Peyer's patch (tissue), 4 donors: ENCODE data around the gene HIBCH. TPM values are rescaled to one million over a fixed set of nuclear protein-coding genes. Genes with fewer than 3 reads are reported as not detected.
"Not testable (repeated sequence)": the region's sequence is repeated elsewhere in the genome, so short reads cannot be mapped to it uniquely, and the experiment has no call there.

Source experiments
- DNase-seq, 3 donors: peaks; one replicate each; pipeline ENCODE4 v3.0.0-alpha.2; 2017 to 2019
- H3K27ac ChIP-seq, 4 donors: fragments of 200-600 bp; sonication (generic); one replicate each; pipeline ENCODE4 v1.5.1; 2016 to 2019
- H3K27me3 ChIP-seq, 2 donors: fragments of 200-600 bp; sonication (generic); one replicate each; pipeline ENCODE4 v1.5.1; 2019
- H3K36me3 ChIP-seq, 3 donors: fragments of 200-600 bp; sonication (generic); one replicate each; pipeline ENCODE4 v1.5.1; 2016 to 2019
- H3K4me1 ChIP-seq, 4 donors: fragments of 200-600 bp; sonication (generic); one replicate each; pipeline ENCODE4 v1.5.1; 2016 to 2019
- H3K4me3 ChIP-seq, 4 donors: fragments of 200-600 bp; sonication (generic); 1 replicate in 3 of 4; 2 replicates in 1 of 4; pipeline ENCODE4 v1.5.1; 2016 to 2019; ENCODE audit warnings: mild to moderate bottlenecking in 1 of 4
- H3K9me3 ChIP-seq, 4 donors: fragments of 200-600 bp; sonication (generic); one replicate each; pipeline ENCODE4 v1.5.1; 2016 to 2019; ENCODE audit warnings: mild to moderate bottlenecking in 1 of 4
- CTCF ChIP-seq, 6 experiments: fragments of 450-650 bp in 4 of 6; fragments of 200-600 bp in 2 of 6; sonication (generic) in 1 of 6; IDR thresholded peaks; one replicate each; pipeline ENCODE4 v1.5.1; 2017 to 2019; ENCODE audit warnings: antibody characterized with exemption in 6 of 6, mild to moderate bottlenecking in 3 of 6, moderate library complexity in 1 of 6
- POLR2A ChIP-seq, 2 donors: fragments of 450-650 bp; IDR thresholded peaks; one replicate each; pipeline ENCODE4 v1.5.1; 2017; ENCODE audit warnings: antibody characterized with exemption in 2 of 2, mild to moderate bottlenecking in 2 of 2, moderate library complexity in 2 of 2
- total RNA-seq, 4 donors: library from RNA; depleted of rRNA; stranded (reverse); fragments of >200 nt; gene quantifications; one replicate each; pipeline ENCODE4 v1.1.0, GENCODE V29; 2016

Gene HIBCH
- total RNA-seq, 4 donors from 2014 or later = 20.0 to 38.8 (median 27.4) TPM

DNA sequence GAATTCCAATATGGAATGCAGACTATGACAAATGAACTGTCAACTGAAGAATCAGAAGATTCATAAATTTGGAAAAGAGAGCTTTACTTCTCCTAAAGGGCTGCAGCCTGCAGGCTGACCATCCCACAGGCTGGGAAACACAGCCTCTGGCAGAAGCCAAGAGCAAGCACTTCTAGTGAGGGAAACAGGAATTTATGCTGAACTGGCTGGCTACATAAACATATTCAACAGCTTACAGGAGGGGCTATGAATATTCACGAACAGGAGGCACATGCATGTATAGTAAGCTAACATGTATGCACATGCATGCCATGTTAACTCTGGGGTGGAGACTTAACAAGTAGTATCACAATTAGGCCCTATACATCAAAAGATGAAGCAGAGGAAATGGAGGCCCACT, 17.6 kb downstream of the HIBCH start:
- no peaks in the 10 kb centered on the region for H3K27me3 ChIP-seq
- TF ChIP-seq POLR2A (IDR thresholded peaks at IDR 0.05) (no peak), CTCF (IDR thresholded peaks at IDR 0.05) (no peak)
- no peaks in the 10 kb centered on the region for H3K4me1 ChIP-seq
- no peak overlapping the region for H3K27ac ChIP-seq
- no peak for DNase-seq
- H3K4me3 ChIP-seq = no peak overlapping the region
- H3K9me3 ChIP-seq = no peaks in the 10 kb centered on the region
- H3K36me3 ChIP-seq = peaks cover 0 to 12% (median 0%) of the 10 kb centered on the region in 3 donors

GRCh38 chr2:190301032-190301431, 18.6 kb downstream of the HIBCH start:
- Histone ChIP-seq H3K27me3 (no peaks in the 10 kb centered on the region), H3K36me3 (peaks cover 0 to 8% (median 0%) of the 10 kb centered on the region in 3 donors), H3K9me3 (no peaks in the 10 kb centered on the region), H3K4me1 (no peaks in the 10 kb centered on the region), H3K27ac (no peak overlapping the region), H3K4me3 (no peak overlapping the region)
- DNase-seq = no peak
- TF ChIP-seq POLR2A (IDR thresholded peaks at IDR 0.05) (no peak), CTCF (IDR thresholded peaks at IDR 0.05) (no peak)

DNA sequence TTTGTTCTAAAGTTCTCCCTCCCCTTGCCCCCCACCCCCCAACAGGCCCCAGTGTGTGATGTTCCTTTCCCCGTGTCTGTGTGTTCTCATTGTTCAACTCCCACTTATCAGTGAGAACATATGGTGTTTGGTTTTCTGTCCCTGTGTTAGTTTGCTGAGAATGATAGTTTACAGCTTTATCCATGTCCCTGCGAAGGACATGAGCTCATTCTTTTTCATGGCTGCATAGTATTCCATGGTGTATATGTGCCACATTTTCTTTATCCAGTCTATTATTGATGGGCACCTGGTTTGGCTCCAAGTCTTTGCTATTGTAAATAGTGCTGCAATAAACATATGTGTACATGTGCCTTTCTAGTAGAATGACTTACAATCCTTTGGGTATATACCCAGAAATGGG, 21.7 kb downstream of the HIBCH start:
- not testable (repeated sequence) for H3K27me3 ChIP-seq, H3K4me3 ChIP-seq, H3K9me3 ChIP-seq, H3K27ac ChIP-seq, DNase-seq, H3K4me1 ChIP-seq
- H3K36me3 ChIP-seq = peaks cover 0 to 30% (median 0%) of the 10 kb centered on the region in 3 donors

- TF ChIP-seq POLR2A (IDR thresholded peaks at IDR 0.05) (no peak), CTCF (IDR thresholded peaks at IDR 0.05) (no peak)
- Histone ChIP-seq H3K27me3 (no peaks in the 10 kb centered on the region), H3K4me1 (no peaks in the 10 kb centered on the region), H3K4me3 (no peak overlapping the region), H3K27ac (no peak overlapping the region), H3K9me3 (no peaks in the 10 kb centered on the region), H3K36me3 (peaks cover 0 to 34% (median 0%) of the 10 kb centered on the region in 3 donors)
- DNase-seq = no peak
Measured at GRCh38 chr2:190283783-190284182, 35.8 kb downstream of the HIBCH start.

DNA sequence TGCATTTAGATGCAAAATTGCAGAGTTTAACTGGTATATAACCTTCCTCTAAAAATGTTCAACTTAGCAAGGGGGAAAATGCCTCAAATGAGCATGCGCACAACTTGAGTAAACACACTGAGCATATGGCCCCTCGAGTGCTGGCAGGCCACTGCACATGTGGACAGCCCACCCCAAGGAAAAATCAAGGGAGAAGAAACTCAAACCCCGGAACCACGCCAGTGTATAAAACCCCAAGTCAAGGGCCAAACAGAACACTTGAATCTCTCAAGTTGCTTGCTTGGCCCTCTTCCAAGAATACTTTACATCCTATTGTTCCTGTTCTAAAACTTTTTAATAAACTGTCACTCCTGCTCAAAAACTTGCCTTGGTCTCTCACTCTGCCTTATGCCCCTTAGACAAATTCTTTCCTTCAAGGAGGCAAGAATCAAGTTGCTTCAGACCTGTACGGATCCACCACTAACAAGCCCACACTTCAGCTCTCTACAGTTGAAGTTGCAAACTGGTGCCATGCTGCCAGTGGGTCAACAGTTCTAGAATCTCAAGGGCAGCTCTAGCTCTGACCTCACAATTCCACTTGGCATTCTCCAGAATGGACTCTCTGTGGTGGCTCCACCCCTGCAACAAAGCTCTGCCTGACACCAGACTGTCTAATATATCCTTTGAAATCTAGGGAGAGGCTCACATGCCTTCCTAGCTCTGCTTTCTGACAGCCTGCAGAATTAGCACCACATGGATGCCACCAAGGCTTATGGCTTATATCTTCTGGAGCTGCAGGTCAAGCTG, 38.9 kb downstream of the HIBCH start:
- Histone ChIP-seq H3K9me3 (no peaks in the 10 kb centered on the region), H3K36me3 (peaks cover 0 to 7% (median 0%) of the 10 kb centered on the region in 3 donors), H3K4me1 (no peaks in the 10 kb centered on the region), H3K4me3 (no peak overlapping the region), H3K27ac (no peak overlapping the region), H3K27me3 (no peaks in the 10 kb centered on the region)
- no peak for DNase-seq
- TF ChIP-seq POLR2A (IDR thresholded peaks at IDR 0.05) (no peak), CTCF (IDR thresholded peaks at IDR 0.05) (no peak)

GRCh38 chr2:190279256-190280134, 40.1 kb downstream of the HIBCH start:
- H3K9me3 ChIP-seq, H3K4me3 ChIP-seq, H3K36me3 ChIP-seq, DNase-seq, H3K27ac ChIP-seq, H3K4me1 ChIP-seq, H3K27me3 ChIP-seq: not testable (repeated sequence)
